Stimulated activated CD8-positive, alpha-beta memory T cell treated with anti-CD3 and anti-CD28 coated beads, Interleukin-12 subunit alpha, Interleukin-12 subunit beta, amount 100 ng/mL, for 24 hours (primary cell): Measurements from ENCODE around the gene SPRING1.
"Not testable (repeated sequence)": the region's sequence is repeated elsewhere in the genome, so short reads cannot be mapped to it uniquely, and the experiment has no call there.

Experiments used
- DNase-seq: peaks from one replicate; pipeline ENCODE4 v3.0.0-alpha.2; 2020; ENCODE audit errors: extremely low read depth

The SPRING1 gene, protein sequence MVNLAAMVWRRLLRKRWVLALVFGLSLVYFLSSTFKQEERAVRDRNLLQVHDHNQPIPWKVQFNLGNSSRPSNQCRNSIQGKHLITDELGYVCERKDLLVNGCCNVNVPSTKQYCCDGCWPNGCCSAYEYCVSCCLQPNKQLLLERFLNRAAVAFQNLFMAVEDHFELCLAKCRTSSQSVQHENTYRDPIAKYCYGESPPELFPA

DNA sequence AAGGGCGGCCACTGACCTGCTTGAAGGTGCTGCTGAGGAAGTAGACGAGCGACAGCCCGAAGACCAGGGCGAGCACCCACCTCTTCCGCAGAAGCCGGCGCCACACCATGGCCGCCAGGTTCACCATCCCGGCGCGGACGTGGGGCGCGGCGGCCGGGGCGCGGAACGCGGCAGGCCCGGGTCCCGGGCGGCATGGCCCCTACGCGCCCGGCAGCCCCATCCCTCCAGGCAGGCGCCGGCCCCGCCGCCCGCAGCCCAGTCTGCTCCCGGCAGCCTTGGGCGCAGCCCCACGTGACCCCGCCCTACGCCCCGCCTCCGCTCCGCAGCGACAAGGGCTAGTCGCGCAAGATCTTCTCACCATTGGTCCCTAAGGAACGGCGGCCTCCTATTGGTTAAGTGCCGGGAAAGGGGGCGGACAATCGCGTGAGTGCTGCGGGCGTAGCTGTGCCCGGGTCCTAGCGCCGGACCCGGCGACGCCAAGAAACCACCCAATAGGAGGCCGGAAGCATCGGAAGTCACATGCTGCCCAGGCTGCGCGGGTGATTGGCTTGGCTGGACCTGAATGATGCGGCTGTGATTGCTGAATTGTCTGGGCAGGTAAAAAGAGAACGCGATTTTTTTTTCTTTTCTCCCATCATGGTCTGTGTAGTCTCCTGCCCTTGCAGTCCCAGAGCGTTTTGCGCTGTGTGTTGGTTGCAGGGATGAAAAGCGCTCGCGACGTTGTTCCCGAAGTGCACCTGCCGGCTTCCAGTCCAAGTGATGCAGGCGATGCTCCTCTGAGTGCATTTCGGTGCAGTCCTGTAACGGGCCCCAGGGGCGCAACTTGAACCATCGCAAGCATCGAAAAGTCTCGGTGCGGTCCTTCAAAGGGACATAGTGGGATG lies at the start of gene SPRING1, which contains the start of gene RNFT2:
Gene SPRING1, minus strand, starts transcription at position 296 of the 884 bp plus-strand sequence. Its CDS starts 169 bp downstream, at position 127.
Gene RNFT2, plus strand, starts transcription at position 542 of the 884 bp plus-strand sequence. CDS start 2,183 bp downstream, outside the sequence.
- DNase-seq: peak; percentile 99

DNA sequence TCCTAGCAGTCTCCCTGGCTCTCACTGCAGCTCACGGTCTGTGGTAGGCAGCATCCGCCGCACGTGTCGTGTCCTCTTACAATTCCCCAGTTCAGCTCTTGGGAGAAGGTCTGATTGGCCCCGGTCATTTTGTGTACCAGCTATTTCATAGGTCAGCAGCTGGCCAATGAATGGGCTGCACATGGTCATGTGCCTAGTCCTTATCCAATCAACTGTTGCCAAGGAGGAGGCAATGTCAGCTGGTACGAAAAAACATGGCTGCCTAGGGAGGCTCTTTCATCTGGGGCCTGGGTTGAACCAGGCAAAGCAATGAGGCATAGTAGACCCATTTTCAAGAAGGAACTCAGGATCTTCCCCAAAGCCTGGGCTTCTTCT lies 46.4 kb upstream of the SPRING1 start:
- no peak for DNase-seq

DNA sequence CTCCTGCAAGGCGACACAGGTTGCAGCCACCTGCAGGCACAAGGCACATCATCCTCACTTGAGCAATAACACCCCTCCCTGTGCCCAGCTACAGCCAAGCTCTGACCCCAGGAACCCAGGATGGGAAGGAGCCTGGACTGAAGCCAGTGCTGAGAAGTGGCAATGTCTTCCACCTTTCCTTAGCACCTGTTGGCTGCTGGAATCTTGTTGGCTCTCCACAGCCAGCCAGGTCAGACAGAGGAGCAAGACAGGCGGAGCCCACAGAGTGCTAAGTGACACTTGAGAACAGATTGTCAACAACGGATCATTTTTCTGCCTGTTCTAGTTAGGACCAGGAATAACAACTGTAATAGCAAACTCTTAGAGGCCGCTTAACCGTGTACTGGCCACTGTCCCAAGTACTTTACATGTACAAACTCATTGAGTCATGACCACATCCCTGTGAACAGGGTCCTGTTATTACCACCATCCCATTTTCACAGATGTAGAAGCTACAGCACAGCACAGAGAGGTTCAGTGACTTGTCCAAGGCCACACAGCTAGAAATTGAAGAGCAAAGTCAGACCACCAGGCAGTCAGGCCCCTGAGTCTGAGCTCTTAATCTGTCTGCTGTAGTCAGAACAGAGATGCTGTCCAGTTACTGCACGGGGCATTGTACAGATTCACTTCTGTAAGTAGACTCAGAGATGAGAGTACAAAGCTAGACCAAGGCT lies 45.8 kb upstream of the SPRING1 start:
- no peak for DNase-seq

DNA sequence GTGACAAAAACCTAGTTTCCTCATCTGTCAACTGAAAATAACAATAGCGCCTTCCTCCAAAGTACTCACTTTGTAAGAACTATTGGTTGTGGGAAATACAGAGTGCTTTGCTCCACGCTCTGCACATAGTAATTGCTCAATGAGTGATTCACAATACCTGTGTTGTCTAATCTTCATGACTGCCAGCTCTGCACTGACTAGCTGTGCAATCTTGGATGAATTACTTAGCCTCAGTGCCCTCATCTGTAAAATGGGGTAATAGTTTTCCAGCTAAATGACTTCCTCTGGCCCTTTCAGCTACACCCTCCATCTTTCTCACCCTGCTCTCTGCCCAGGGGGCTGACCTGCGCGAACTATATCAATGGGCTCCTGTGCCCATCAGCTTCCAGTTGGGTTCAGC lies 43.1 kb upstream of the SPRING1 start:
- no peak for DNase-seq

DNA sequence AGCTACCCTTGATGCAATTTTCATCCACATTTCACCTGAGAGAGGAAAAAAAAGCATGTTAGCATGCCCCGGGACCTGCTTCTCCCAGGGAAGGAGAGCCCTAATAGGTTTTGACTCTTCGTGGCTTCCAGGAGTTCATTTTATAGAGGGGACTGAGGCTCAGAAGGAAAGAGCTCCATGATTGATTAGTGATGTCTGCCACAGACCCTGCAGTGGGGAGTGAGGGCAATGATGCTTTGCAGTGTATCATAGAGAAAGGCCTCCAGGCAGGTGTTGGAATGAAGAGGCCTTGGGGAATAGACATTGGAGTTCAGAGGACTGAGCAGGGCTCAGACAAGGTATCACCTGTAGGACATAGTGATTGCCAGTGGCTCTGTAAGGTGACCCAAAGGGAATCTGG lies 41.7 kb upstream of the SPRING1 start:
- no peak for DNase-seq

DNA sequence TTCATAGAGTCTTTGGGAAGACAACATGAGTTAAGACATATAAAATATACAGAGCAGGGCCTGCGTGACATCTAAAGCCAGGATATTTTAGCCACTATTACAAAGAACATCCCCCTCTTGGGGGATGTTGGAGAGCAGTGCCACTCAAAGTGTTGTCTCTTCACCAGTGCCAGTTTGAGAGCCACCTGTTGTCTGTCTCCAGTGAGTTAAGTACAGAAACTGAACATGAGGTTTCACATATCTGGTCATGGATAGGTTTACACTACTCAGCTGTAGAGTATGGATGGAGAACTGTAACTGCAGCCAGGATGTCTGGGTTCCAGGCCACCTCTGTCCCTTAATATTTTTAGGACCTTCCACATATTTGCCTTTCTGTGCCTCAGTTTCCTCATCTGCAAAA lies 39.4 kb upstream of the SPRING1 start:
- no peak for DNase-seq

DNA sequence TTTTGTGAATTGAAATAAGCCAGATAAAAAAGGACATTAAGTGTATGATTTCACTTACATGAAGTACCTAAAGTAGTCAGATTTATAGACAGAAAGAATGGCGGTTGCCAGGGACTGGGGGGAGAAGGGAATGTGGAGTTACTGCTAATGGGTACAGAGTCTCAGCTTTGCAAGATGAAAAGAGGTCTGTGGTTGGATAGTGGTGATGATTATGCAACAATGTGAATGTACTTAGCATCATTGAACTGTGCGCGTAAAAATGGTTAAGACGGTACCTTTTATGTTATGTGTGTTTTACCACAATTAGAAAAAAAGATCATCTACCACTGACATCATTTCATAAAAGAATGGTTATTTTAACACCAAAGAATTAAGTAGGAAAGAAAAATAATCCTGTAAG lies 36.2 kb upstream of the SPRING1 start:
- DNase-seq: no peak

DNA sequence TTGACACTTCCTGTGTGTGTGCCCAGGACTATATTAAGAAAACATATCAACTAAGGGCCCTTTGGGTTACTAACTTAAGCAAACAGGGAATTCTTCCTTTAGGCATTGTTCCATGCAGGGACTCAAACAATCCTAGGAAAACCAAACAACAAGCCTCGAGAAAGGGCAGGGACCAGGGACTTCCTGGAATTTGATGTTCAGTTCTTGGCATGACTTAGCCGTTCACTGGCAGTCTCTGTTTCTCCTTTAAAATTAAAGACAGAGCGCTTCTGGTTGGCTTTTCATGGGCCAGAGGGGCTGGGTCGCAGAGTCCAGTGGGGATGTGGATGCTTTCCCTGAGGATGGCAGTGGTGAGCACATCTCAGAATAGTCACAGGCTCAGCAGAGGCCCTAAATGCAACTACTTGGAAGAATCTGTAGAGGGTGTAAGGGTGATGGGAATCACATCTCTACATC lies 35.4 kb upstream of the SPRING1 start:
- DNase-seq: no peak

DNA sequence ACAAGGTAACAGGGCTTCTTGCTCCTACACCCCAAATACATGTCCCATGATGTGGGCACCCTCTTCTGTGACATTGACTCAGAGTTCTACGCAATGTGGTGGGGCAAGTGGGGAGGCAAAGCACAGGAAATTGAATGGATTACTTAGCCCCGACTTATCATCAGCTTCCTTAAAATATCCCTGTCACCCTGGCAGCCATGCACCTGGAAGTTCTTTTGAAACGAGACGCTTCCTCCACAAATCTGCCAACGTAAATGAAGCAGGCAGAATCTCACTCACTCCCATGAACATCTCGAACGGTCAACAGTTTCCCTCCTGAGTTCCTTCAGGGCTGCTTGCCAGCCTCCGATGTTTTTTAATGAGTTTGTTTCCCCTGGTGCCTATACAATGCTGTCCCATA lies 33.8 kb upstream of the SPRING1 start:
- no peak for DNase-seq

DNA sequence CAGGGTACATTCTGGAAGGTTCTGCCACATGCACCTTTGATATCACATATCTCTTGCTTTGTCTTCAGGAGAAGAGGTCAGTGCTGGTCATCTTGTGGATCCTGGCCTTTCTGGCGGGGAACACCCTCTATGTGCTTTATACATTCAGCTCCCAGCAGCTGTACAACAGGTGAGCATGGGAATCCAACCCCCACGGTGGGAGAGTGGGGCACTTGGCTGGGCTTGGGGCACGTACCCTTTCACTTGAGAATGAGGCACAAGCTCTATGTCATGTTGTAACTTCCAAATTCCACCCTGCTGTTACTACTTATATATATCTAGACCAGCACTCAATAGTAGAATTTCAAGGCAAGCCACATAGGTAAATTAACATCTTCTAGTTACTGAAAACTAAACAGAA lies 28.9 kb upstream of the SPRING1 start:
- no peak for DNase-seq

DNA sequence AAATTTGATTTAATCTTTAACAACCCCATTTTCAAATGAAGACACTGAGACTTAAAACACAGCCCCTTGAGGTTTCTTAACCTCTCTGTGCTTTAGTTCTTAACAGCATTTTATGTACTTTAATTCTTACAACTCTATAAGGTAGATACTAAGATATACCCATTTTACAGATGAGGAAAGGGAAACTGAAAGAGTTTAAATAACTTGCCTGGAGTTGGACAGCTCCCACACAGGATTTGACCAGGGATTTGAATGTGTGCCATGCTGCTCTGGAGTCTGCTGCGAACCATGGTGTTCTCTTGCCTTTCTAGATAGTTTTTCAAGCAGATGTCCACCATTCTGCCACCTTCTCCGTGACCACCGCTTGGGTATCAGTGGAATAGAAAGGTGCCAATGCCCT lies 28.4 kb upstream of the SPRING1 start:
- no peak for DNase-seq

DNA sequence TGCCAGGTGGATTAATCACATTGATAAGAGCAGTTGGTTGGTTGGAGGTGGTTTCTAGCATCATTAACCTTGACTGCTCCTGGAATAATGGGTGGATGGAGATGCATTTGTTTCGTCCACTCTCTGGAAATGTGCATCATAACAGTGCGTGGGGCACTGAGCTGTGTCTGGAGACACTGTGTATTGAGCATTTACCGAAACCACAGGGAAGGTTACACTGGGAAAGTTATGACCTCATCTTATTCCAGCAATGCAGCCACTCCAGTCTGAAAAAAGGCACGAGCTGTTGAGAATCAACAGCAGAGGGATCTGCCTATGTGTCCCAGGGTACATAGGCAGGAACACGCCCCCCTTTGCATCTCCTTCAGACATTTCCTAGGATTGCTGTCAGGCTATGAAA lies 27.4 kb upstream of the SPRING1 start:
- DNase-seq: no peak

DNA sequence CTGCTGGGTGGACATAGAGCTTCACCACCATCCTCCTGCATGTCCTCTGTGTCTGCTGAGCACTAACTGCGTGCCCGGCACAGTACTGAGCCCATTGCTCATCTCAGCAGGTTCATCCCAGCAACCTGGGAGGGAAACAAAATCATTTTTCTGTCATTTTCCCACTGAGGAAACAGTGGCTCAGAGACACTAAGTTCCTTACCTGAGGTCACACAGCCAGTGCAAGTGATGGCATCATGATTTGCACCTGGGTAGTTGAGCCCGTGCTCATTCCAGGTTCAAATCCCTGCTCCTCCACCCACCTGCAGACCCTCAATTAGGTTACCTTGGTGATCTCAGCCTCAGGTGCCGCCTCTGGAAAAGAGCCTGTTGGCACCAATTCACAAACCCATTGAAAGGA lies 23.6 kb upstream of the SPRING1 start:
- DNase-seq: no peak

DNA sequence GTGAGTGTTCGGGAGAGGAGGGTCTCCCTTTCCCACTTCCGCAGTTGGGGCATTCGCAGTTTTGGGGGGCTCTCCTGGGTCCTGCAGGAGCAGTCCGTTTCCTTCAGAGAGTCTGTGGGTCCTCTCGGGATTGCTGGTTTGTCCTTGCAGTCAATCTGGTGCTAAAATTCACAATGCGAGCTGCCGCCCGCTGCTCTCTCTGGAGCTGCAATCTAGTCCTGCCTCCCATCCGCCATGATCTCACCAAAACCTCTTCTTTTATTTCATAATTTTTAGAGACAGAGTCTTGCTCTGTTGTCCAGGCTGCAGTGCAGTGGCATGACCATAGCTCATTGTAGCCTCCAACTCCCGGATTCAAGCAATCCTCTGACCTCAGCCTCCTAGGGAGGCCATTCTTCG lies 22.8 kb upstream of the SPRING1 start:
- no peak for DNase-seq

DNA sequence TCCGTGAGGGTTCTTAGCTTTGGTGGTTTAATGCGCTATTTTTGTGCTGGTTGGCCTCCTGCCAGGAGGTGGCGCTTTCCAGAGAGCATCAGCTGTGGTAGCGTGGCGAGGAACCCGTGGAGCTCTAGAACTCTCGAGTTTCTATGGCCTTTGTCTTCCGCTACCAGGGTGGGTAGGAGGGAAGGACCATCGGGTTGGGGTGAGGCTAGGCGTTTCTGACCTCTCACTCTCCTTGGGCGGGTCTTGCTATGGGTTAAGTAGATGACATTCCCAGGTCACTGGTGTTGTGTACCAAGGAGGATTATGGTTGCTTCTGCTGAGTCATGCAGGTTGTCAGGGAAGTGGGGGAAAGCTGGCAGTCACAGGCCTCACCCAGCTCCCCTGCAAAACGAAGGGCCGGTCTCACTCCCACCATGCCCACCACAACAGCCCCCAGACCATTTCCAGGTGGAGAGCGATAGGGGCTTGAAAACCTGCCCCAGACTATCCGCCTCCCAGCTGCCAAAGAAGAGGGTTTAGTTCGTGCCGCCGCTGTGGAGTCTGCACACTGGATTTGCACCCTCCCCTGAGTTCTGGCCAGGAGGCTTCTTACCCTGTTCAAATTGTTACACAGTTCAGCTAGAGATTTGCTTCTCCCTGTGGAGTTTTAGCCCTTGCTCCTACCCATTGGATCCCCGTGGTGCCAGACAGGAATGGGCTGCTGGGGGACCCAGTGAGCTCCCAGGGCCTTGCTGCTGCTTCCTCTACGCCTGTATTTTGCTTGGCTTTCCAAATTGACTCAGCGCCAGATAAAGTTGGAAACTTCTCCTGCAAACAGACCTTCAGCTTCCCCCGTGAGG lies 22.1 kb upstream of the SPRING1 start:
- DNase-seq: no peak

DNA sequence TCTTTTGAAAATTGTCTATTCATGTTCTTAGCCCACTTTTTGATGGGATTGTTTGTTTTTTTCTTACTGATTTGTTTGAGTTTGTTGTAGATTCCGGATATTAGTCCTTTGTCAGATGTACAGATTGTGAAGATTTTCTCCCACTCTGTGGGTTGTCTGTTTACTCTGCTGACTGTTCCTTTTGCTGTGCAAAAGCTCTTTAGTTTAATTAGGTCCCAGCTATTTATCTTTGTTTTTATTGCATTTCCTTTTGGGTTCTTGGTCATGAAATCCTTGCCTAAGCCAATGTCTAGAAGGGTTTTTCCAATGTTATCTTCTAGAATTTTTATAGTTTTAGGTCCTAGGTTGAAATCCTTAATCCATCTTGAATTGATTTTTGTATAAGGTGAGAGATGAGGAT lies 16.9 kb upstream of the SPRING1 start:
- not testable (repeated sequence) for DNase-seq

DNA sequence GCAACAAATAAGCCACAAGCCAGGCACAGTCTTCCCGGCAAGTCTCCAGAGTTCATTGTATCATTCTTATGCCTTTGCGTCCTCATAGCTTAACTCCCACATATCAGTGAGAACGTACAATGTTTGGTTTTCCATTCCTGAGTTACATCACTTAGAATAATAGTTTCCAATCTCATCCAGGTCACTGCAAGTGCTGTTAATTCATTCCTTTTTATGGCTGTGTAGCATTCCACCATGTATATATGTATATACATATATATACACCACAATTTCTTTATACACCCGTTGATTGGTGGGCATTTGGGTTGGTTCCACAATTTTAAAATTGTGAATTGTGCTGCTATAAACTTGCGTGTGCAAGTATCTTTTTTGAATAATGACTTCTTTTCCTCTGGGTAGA lies 16.2 kb upstream of the SPRING1 start:
- DNase-seq: not testable (repeated sequence)

DNA sequence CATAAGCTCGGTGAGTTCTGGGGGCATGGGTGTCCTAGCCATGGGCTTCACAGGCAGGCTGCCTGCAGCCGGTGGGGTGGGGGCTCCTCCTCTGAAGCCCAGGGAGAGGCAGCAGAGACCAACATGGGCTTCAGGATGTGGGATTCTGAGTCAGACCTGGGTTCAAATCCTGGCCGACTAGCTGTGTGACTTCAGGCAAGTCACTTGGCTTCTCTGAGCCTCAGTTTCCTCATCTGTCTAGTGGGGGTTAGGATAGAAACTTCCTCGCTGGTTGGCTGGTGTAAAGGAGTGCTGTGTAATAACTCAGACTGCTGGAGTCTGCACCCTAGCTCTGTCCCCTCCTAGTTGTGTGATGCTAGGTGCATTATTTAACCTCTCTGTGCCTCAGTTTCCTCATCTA lies 12.4 kb upstream of the SPRING1 start:
- DNase-seq: no peak

DNA sequence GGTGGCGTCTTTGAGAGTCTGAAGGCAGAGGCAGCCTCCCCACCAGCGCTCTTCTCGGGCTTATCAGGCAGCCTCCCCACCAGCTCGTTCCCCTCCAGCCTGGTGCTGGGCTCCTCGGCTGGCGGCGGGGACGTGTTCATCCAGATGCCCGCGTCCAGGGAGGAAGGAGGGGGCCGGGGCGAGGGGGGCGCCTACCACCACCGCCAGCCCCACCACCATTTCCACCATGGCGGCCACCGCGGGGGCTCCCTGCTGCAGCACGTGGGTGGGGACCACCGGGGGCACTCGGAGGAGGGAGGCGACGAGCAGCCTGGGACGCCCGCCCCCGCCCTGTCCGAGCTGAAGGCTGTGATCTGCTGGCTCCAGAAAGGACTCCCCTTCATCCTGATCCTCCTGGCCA lies 12.0 kb upstream of the SPRING1 start:
- no peak for DNase-seq

DNA sequence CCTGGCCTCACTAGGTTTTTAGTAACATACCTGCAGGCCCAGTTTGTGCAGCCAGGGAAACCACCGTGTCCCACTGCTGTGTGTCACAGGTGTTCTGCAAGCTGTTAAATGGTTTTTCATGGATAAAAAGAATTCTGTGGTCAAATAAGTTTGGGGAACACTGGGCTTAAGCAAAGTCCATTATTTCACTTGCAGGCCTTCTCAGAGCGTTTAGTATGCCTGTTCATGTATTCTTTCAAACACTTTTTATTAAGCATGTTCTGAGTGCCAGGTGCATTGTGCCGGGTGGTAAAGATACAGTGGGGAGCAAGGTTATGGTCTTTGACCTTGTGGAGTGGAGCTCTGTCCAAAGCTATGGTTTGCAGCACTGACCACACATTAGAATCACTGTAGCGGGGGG lies 7.7 kb upstream of the SPRING1 start:
- no peak for DNase-seq

DNA sequence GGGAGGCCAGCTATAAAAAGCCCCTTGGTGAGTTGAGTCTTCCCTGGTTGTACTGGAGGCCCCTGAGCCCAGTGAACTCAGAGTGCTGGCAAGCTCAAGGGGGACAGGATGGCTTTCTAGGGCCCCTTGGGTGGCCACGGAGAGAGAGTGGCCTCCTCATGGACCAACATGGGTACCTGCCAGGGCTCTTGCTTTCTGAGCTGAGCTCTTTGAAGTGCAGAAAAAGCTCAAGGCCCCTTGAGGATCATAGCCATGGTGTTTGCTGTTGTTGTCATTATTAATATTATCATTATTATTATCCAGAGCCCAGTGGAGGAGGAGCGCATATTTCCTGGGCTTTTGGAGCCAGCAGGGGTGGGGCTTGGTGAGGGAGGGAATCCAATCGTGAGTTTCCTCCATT lies 6.9 kb upstream of the SPRING1 start:
- DNase-seq: no peak

DNA sequence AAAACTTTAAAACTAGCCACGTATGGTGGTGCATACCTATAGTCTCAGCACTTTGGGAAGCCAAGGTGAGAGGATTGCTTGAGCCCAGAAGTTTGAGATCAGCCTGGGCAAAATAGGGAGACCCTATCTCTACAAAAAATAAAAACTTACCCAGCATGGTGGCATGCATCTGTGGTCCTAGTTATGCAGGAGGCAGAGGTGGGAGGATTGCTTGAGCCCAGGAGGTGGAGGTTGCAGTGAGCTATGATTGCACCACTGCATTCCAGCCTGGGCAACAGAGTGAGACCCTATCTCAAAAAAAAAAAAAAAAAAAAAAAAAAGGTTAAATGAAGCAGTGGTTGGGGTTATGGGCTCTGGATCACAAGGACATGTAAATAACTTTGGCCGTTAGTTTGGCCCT lies 4.9 kb upstream of the SPRING1 start:
- DNase-seq: not testable (repeated sequence)
